ENCODE data around the gene TAP2.

- TF ChIP-seq CTCF (IDR thresholded peaks at IDR 0.05) (no peak), REST (IDR thresholded peaks at IDR 0.05; ENCODE audit: low read depth, low read length) (no peak), SMC3 (IDR thresholded peaks at IDR 0.05; ENCODE audit: low read depth, low read length) (no peak), ELF1 (IDR thresholded peaks at IDR 0.05) (no peak), POLR2AphosphoS5 (IDR thresholded peaks at IDR 0.05; ENCODE audit: low read depth, low read length) (no peak), TEAD4 (IDR thresholded peaks at IDR 0.05; ENCODE audit: borderline replicate concordance, insufficient read depth) (no peak), GATA2 (CRISPR knock-in tag; IDR thresholded peaks at IDR 0.05) (no peak), YY1 (IDR thresholded peaks at IDR 0.05; ENCODE audit: low read depth) (no peak), CHD2 (IDR thresholded peaks at IDR 0.05; ENCODE audit: low read length, partially characterized antibody) (no peak), EP300 (IDR thresholded peaks at IDR 0.05; ENCODE audit: borderline replicate concordance in 1 of 2, low read depth in 1 of 2, low read length in 1 of 2) (no peak), RFX5 (IDR thresholded peaks at IDR 0.05; ENCODE audit: low read length) (no peak), MXI1 (IDR thresholded peaks at IDR 0.05; ENCODE audit: low read depth, low read length) (no peak), USF1 (IDR thresholded peaks at IDR 0.05; ENCODE audit: borderline replicate concordance, low read depth) (no peak), JUND (IDR thresholded peaks at IDR 0.05) (no peak)
Measured at GRCh38 chr6:32887616-32888015, 49.1 kb upstream of the TAP2 start.
